HG03025 (cell line): Measurements from ENCODE around the gene NET1.

Source experiments
- ATAC-seq: cut with Tn5 transposase; IDR thresholded peaks from one replicate; pipeline ENCODE4 v1.9.1; 2021; ENCODE audit warnings: mild to moderate bottlenecking, moderate library complexity; ENCODE audit not compliant: unreplicated experiment, low FRiP score

NET1 gene

GRCh38 chr10:5479481-5480161 is 67.3 kb downstream of the NET1 start:
- no peak for ATAC-seq

- ATAC-seq = no peak
These were observed 68.0 kb downstream of the NET1 start for GRCh38 chr10:5480162-5480941.

GRCh38 chr10:5481121-5481520 is 68.8 kb downstream of the NET1 start:
- ATAC-seq = no peak

DNA sequence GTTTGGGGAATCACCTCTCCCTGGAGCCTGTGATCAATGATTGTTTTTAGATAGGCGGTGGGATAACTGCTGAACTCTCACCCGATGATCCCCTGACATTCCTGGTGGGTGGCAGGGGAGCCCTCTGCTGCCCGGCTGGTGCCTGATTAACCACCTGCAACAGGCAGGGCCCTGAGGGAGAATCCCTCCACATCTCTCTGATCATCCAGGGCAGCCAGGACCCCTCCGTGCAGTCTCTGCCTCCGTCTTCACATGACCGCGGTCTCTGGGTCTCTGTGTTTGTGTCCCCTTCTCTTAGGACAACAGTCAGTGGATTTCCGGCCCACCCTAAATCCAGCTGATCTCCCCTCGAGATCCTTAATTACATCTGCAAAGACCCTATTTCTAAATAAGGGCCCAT is 69.7 kb downstream of the NET1 start:
- ATAC-seq = no peak

DNA sequence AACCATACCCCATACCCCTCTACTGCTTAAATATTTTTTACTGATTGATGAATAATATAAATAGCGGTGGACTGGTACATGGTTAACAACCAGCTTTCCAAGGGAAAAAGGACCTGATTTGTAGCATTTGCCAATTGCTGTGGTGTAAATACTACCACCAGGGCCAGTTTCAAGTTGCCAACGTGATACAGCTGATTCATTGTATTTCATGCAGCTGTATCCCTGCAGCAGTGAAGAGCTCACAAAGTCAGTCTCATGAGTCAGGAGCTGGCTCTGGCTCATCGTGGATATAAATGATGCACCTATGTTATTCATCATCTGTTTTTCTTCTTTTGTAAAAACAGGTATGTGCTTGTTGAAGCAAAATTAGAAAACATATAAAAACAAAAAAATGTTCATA is 71.8 kb downstream of the NET1 start:
- no peak for ATAC-seq

DNA sequence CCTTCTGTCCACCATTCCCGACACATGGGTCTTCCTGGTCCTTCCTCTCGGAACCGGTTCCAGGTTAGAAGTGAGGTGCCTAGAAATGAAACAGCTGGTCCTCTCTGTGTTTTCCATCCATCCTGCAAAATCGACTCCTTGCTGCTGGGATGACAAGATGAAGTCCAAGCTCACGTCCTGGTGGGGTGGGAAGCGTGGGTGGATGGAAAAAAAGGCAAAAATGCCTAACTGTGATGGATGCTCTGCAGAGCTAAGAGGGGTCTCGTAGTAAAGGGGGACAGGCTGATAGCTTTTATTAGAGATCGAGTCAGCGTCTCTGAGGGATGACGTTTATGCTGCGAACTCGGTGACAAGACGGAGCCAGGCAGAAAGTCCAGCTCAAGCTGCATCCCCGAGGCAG is 72.9 kb downstream of the NET1 start:
- ATAC-seq = no peak

- ATAC-seq = no peak
These were observed 73.8 kb downstream of the NET1 start for GRCh38 chr10:5485948-5486852.

GRCh38 chr10:5486853-5487235 is 74.5 kb downstream of the NET1 start:
- ATAC-seq = no peak

DNA sequence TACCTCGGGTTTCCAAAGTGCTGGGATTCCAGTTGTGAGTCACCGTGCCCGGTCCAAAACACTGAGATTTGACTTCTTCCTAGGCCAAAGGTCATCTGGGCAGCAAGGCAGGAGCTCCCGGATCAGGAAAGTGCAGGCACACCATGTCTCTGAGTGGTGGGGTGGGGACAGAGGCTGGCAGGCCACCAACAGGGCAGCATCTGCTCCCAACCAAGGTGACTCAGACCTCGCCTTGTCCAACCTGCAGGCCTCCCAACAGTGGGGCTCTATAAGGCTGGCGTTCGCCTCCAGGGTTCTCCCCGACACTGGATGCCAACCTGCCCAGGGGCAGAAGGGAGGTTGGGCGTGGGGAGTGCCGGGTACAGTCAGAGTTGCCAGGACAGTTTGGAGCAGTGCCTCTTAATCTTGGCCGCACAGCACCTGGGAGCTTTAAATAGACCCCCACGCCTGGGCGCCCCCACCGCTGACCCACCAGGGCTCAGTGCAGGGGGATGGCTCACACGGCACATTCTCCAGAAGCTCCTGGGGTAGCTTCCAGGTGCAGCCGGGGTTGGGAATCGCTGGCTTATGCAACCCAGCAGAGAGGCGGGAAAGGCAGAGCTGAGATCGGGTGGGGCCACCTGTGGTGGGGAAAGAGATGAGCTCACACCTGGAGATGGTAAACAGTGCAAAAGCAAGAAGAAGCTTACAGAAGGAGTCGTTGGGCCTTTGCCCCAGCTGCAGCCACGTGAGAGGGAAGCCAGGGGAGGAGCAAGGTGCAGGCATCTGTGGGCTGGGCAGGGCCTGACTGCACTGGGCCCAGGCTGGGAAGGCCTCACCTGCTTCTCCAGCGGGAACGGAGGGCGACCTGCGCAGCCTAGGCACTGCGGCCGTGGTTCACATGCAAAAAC is 76.2 kb downstream of the NET1 start:
- no peak for ATAC-seq

DNA sequence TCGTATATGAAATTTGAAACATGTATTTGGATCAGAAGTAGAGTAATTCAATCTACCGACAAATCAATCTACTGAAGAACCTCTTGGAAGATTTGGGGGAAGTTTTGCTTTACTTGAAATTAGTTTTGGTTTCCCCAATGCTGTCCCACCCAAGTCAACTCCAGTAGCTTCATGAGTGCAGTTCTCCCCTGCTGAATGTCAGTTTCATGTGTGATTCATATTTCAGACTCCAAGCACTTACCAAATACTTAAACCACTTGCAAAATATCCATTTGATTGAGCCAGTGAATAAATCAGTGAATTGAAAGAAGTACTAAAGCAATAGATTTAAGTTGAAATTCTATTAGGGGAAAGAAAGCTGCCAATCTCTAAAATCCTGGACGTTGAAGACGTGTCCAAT is 77.7 kb downstream of the NET1 start:
- no peak for ATAC-seq

DNA sequence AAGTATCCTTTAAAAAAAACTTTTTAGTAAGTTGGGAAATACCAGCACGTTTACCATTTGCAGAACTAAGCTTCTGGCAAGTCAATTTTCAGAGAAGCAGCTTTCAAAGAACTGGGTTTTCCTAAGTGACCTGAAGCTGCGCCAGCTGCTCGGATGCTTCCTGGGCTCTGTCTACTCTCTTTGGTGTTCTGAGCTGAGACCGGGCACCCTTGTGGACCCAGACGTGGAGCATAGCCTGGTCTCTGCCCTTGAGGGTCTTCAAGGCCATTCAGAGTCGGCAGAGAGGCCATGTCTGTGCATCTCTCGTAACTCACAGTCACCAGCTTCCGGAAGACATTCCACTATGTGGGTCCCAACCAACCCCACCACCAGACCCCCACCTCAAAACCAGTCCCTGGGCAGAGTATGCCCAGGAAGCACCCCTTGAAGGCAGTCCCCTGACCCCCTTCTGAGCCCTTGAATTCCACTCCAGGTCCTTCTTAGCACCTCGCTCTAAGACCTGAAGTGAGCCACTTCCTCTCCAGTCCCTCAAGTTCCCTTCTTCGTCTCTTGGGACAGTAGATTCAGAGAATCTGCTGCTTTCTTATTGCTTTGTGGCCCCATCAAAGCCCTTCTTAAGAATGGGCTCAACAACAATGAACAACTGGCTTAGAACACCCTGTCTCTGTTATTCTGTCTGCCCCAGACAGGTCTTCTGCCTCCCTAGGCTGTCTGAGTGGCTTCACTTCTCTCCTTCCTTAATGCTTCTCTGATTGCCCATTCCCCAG is 78.5 kb downstream of the NET1 start:
- no peak for ATAC-seq

DNA sequence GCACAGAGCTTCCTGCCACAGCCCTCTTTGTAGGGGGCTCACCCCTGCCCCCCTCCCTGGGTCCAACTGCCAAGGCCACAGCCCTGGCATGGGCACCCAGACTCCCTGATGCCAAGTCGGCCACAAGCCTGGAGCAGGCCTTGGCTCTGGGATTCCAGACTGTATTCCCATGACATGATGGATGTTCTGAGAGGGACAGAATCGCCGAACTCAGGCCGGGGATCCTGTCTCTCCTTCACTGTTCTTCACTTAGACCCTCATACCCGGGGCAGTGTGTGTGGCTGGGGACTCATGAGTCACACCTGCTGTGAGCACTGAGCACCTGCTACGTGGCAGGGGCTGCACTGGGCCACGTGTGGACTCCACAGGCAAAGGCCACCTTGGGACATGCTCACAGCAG is 79.1 kb downstream of the NET1 start:
- no peak for ATAC-seq

- ATAC-seq = no peak
These were observed 80.0 kb downstream of the NET1 start for GRCh38 chr10:5492322-5492855.

DNA sequence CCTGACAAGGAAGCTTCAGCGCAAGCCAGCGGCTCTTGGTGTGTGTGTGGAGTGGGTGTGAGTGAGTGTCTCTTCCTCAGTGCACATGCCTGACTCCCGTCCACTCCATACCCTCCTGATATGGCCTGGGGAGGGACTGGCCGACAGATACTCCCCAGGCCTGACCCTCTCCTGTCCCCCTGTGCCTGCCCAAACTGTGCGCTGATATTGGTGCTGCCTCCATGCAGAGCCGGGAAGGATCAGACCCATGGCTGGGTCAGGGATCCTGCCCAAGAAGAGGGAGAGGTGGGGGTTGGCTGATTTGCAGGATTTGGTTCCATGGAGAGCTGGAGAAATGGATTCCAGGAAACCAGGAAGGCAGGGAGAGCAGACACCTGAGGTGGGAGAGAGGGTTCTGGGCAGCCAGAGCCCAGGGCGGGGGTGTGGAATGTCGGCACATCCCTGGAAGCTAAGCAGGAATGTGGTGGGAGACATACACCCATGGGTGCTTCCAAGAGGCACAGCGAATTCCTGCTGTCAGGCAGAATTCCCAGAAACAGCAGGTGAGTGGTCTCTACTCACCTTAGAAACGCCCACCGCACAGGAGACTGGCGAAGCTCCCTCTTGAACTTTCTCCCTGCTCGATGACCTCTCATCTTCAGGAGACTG is 80.7 kb downstream of the NET1 start:
- ATAC-seq = no peak

- no peak for ATAC-seq
These were observed 81.3 kb downstream of the NET1 start for GRCh38 chr10:5493691-5494090.

GRCh38 chr10:5494611-5495010 is 82.3 kb downstream of the NET1 start:
- ATAC-seq = no peak

- no peak for ATAC-seq
These were observed 84.2 kb downstream of the NET1 start for GRCh38 chr10:5496261-5497250.

- ATAC-seq = no peak
These were observed 84.9 kb downstream of the NET1 start for GRCh38 chr10:5497289-5497688.
